ENCODE measurements around the gene PLS1.
"Not testable (repeated sequence)": the region's sequence is repeated elsewhere in the genome, so short reads cannot be mapped to it uniquely, and the experiment has no call there.

Gene PLS1

DNA sequence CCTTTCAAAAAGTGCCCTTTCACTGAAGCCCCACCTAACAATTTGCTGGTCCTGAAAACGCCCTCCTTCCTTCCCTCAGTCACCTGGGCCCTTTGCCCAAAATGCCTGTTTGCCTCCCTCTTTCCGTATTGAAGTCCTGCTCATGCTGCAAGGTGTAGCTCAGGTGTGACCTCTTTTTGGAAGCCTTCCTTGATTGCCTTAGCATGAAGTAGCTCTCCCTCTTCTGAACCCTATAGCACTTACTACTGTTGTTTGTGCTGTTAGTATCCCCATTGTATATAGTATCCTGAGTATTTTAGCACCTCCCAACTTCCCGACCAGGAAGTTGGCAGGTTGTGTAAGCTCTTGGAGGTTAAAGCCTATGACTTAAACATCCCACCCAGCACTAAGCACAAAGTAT lies 1.7 kb downstream of the PLS1 start:
- no peak for DNase-seq

DNA sequence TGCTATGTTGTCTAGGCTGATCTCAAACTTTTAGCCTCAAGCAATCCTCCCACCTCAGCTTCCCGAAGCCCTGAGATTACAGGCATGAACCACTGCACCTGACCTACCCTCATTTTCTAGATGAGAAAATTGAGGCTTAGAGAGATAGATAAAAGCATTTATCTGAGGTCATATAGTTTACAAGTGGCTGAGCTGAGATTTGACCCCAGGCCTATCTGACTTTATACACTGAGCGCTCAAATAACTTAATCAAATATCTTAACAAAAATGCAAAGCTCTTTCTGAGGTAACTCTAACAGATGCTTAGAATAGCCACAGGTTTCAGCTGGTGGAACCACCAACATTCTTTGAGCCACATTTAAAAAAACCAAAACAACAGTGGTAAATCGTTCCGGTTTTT lies 5.5 kb downstream of the PLS1 start:
- no peak for DNase-seq

DNA sequence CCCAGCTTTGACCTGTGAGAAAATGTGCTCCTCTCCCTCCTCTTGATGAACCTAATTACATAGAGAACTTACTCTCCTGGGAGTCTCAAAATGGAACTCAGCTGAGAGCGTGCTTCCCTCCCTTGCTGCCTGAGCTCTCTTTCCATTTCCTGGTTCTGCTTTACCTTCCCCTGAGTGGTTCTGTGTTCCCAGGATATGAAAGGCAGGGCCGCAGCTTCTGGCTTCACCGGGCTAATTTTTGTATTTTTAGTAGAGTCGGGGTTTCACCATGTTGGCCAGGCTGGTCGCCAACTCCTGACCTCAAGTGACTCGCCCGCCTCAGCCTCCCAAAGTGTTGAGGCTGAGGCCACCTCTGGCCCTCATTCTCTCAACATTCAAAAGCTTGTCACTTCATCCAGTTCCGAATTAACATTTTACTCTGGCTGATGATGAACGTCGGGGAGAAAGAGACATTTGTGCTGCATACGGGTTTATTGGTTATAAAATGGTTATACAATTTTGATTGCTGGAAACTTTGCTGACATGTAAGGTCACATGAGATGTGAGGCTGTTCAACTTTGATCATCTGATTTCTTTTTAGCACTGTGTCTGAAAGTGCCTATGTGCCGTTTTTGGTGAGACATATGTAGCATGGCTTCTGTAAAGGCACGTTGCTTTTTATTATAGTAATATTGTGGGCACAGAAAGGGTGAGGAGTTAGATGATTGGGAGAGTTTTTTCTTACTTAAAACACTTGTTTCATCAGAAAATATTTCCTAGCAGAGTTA lies 6.6 kb downstream of the PLS1 start:
- no peak for DNase-seq

DNA sequence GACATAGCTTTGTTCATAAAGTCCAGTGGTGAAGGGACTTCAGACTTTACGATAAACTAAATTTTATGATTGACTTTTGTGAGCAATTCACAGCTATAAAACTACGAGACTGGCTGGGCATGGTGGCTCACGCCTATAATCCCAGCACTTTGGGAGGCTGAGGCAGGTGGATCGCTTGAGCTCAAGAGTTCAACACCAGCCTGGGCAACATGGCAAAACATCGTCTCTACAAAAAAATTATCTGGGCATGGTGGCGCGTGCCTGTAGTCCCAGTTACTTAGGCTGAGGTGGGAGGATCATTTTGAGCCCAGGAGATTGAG lies 7.2 kb downstream of the PLS1 start:
- not testable (repeated sequence) for DNase-seq

DNA sequence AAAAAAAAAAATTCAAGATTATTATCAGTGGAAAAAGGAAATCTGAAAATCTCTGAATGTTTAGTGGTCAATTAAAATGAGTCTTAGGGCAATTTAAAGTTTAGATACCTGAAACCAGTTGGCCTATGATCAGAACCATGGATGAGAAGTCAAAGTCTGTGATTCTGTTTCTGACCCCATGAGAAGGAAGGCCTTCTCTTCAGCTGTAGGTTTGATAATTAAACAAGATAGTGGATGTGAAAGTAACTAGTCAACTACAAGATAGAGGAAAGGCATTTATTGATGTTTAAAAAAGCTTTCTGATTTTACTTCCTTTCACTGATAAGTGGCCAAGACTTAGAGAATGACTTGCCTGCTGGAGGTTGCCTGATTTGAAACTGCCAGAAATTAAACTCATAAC lies 8.7 kb downstream of the PLS1 start:
- no peak for DNase-seq

DNA sequence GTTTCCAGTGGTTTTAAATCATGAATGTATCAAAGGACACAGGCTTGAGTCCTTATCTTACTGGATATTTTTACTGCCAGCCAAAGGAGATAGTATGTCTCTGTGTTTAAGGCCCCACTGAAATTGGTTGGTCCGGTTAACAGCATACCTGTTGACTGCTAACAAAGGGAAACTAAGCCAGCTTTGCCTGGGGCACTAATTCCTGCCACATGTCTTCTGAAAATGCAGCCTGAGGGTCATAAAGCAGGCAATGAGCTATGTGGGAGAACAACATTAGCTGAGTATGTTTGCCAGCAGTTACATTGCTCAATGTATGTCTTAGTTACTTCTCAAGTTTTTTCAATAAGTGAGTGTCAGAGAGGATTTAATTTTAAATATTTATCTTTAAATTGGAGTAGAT lies 12.4 kb downstream of the PLS1 start:
- no peak for DNase-seq

DNA sequence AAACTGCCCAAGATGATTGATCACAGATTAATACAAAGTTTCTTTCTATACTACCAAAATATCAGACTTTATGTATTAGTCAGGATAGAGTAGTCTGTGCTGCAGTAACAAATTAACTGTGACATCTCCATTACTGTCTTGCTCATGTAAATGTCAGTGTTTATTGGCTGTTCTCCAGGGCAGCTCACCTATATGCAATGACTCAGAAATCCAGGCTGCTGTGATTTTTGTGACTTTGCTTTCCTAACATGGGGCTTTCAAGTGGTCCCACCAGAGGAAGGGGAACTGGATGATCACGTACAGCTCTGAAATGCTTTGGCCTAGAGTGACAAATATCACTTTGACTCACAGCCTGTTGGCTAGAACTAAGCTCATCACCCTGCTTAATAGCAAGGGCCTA lies 12.9 kb downstream of the PLS1 start:
- DNase-seq: no peak

DNA sequence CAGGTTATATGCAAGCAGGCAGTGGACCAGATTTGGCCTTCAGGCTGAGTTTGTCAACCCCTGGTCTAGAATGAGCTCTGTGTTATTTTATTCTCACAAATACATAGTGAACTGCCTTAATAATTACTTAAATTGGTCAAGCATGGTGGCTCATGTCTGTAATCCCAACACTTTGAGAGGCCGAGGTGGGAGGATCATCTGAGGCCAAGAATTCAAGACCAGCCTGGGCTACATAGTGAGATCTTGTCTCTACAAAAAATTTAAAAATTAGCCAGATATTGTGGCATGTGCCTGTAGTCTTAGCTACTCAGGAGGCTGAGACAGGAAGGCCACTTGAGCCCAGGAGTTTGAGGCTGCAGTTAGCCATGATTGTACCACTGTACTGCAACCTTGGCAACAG lies 15.0 kb downstream of the PLS1 start:
- no peak for DNase-seq

DNA sequence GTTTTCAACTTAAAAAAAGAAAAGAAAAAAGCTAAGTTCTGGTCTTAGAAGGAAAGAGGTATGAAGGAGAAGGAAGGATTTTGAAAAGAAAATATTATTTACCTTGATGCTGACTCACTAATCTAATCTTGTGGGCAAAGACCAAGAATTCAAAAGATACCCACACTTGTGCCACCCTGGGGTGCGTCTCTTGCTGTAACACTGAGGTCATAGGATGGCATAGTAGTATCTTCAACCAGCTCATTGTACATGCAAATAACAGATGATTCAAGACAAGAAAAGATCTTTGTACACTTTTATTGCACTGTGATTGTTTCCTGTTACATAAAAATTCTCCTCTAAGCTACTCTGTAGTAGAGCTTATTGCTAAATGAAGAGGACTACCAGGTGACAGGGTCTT lies 17.3 kb downstream of the PLS1 start:
- DNase-seq: no peak

DNA sequence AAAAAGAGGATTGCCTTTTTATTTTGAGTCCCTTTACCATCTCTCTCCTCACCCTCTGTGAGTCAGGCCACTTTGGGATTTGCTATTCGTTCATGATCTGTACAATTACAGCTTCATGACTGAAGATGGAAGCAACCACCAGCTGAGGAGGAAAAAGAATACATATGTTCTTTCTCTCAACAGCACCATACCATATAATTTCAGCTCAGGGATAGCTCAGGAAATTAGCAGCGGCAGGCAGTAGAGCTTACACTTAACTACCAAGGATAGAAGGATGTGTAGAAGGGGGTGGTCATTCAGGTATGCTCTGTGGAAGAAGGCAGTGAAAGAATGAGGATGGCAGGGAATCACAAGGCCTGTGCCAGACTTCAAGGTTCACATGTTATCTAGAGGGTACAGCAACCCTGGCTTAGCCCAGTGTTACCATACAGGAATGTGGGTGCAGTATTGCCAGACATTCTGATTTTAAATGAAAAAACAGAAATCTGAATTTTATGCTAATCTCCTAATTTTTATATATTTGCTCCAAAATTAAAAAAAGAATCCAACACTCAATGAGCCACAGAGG lies 17.9 kb downstream of the PLS1 start:
- no peak for DNase-seq

DNA sequence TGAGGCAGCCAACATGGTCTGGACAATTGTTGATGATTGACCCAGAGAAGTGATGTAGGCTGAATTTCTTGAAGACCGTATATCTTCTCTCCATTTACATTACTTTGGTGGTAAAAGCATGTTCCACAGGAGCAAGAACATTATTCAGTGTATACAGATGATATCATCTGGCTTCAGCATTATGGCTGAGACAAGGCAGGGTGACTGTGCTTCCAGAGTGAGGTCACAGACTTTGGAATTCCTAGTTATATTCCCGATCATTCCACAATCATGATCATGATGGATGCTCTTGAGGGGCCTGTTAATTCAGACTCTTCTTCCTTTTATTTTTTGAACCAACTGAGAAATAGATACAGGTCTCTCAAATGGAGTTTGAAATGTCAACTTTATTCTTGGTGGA lies 19.0 kb downstream of the PLS1 start:
- no peak for DNase-seq

DNA sequence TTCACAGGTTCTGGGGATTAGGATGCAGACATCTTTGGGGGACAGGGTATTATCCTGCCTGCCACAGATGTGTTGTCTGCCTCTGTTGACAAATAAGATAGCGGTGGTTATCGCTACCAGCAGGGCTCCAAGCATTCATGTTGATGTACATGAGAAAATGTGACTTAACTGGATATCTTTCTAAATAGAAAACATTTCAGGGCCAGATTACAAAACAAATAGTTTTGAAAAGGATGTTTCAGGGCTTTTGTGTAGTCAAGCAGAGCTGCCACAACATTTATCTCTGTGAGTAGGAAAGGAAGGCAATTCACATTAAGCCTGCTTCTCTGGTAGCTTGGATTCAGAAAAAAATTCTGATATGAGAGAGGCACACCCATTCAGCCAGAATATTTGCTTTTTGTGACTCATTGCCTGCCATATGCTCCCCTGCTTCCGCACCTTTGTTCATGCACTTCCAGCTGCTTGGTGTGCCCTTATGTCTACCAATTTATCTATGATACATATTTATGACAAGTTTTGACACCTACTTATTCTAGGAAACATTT lies 22.8 kb downstream of the PLS1 start:
- peak; percentile 98 for DNase-seq

DNA sequence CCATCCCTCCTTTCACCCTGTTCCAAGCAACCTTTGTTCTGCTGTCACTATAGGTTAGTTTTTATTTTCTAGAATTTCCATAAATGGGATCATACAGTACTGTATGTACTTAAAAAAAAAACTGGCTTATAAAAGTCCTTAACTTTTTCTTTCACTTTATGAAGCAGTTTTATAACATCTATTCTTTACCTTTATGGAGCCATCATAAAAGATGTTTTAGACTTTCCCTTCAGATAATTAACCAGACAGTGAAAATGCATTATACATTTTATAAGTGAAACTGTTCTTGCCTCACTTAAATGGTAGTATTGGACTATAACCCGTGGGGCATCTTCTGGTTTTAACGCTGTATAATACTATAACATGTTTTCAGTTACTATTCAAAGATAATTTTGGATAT lies 26.2 kb downstream of the PLS1 start:
- DNase-seq: no peak

DNA sequence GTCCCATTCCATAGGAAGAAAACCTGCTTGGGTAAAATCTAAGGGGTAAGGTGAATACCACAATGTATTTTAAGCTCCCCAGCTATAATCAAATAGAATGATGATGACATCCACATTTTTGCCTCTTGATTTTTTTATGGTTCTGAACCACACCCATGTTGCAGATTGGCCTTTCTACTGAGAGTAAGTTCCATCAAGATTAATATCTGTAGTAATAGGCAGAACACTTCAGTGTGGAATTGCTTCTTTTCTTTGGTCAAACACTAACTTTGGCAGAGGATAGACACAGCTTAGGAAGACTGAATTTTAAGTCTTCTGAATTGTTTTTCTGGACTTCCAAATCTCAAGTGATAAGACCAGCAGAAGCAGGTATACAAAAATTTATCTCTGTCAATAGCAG lies 27.0 kb downstream of the PLS1 start:
- DNase-seq: no peak

DNA sequence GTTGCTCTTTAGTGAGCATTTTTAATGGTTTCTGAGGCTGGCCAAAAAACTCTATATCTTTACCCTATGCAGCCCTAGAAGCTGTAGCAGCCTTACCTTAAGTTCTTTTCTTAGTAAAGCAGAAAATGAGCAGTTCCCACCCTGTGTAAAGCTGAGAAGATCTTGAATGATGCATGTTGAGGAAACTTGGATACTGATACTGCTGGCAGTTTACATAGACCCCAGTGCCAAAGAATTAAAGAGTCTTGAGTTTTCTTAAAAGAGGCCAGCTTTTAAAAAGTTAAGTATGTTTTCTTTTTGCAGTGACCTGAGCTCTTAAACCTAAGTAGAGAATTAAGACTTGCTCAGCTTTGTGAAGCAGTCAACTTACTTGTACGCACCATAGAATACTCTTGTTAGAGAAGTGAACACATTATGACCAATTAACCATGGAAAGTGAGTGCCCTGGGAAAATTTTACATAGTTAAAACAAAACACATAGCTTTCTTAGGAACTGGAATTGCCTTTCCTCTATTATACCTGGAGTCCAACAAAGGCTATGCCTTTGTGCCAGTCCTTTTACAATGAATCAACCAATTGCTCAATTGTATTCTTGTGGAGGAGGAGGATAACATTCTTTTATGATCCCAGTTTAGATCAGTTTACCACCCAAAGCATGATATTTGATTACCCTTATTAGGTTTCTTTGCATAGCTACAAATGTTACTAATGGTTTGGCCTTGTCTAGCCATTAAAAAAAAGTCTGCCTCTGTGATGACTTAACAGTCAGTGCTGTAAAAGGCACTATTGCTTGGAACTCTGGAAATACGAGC lies 28.4 kb downstream of the PLS1 start:
- no peak for DNase-seq

DNA sequence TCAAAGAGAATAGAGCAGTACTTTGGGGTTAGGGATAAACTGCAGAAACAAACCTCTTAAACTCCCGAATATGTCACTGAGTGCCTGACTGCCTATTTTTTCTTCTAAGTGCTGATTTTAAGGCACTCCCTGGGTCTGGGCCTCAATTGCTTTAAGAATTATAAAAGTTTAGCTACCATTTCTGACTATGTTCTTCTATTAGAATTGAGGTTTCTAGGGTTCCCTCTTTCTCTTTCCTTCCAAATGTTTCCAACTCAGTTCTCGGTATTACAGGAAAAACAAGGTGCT lies 28.9 kb downstream of the PLS1 start:
- no peak for DNase-seq

DNA sequence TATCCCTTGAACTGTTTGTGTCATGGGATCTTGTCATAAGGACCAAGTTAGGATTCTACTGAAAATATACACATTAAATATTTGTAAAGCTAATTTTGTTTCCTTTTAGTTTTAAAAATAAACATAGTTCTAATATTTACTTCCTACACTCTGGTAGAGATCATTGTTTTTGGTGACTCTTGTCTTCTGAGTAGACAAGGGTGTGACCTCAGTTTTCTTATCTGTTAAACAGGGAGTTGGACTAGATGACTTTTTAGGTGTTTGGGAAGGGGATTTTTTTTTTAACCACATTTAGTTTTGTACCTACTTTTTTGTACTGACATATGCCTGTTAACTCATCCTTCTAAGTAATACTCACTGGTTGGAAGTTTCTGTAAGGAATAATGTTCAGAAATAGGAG lies 30.8 kb downstream of the PLS1 start:
- no peak for DNase-seq

DNA sequence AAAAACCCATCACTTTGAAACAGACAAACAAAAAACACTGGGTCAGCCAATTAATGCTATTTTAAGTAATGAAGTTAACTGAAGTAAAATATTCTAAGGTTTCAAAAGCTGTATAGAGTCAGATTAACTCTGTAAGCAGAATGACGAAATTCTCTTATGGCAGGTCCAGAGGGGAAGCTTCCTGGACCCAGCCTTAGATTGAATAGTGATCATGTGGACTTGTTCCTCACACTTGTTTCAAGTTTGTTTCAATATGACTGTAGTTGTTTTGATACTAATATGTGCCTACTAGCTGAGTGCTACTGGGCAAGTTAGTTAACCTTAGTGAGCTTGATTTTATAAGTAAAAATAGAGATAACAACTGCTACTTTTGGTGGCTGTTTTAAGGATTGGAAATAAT lies 32.6 kb downstream of the PLS1 start:
- no peak for DNase-seq

DNA sequence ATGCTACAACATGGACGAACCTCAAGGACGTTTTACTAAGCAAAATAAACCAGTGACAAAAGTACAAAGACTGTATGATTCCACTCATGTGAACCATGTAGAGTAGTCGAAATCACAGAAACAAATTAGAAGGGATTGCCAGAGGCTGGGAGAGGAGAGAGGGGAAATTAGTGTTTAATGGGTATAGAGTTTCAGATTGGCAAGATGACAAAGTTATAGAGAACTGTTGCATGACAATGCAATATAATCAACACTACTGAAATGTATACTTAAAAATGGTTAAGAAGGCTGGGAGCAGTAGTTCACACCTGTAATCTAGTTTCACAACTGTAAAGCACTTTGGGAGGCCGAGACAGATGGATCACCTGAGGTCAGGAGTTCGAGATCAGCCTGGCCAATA lies 36.9 kb downstream of the PLS1 start:
- DNase-seq: no peak

DNA sequence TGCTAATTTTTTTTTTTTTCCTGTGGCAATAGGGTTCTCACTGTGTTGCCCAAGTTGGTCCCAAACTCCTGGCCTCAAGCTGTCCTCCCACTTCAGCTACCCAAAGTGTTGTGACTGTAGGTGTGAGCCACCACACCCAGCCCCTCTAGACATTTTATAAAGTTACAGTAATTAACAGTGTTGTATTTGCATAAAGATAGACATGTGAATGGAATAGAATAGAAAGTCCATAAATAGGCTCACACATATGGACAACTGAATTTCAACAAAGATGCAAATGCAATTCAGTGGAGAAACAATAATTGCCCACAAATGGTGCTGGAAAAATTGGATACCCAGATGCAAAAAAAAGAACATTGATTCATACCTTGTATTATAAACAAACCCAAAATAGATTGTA lies 39.9 kb downstream of the PLS1 start:
- no peak for DNase-seq

DNA sequence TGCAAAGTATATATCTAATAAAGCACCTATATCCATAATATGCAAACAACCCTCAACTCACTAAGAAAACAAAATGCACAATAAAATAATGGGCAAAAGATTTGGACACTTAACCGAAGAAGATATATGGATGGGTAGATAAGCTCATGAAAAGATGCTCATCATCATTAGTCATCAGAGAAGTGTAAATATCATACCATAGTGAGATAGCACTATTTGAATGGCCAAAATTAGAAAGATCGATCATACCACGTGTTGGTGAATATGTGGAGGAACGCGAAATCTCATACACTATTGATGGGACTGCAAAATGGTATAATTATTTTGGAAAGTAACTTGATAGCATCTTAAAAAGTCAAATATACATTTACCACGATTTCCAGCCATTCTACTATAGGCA lies 40.5 kb downstream of the PLS1 start:
- no peak for DNase-seq

DNA sequence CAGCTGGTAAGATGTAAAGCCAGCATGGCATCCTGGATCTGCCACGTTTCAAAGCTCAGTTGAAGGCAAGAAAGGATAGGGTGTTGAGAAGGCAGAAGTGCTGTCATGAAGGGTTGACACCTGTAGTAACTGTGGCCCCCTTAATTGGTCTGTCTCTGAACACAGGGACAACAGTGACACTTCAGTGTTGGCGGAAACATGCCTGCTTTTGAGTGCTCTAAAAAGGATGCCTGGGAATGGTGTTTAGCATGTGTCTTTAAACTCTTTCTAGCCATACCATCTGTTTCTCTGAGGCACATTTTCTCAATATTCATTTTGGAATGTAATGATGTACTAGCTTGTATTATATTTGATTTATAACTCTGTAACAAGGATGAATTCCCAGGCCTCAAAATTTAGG lies 42.1 kb downstream of the PLS1 start:
- DNase-seq: no peak

DNA sequence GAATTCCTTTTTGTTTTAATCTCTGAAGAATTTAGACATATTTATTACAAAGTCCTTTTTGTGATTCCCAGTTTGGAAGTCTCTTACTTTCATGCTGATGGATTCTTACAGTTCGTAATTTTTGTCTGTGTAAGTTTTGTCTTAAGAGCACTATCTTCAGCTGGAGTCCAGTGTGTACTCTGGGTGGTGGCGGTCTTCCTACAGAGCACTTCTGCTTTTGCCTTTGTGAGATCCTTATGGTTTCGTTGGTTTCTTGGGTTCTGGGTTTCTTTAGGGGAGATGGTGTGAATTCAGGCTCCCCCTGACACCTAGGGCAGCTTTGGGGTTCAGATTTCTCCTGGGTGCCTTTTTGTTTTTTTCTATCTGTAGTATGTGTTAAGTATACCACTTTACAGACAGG lies 45.3 kb downstream of the PLS1 start:
- no peak for DNase-seq

DNA sequence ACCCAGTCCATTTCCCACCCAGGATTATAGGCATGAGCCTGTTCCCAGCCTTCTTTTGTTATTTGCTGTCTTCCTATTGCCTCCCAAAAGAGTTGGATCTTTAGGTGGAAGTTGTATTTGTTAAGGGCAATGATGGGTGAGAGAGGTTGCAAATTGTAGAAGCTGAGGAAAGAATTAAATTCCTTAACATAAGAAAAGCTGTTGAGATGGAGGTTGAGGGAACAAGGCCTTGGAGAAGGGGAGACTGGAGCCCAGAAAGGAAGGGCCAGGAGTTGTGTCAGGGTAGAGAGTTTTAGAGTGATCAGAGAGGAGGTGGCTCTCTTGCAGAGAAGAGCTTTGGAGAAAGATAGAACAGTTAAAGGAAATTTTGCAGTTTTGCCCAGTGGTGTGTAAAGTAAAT lies 46.8 kb downstream of the PLS1 start:
- DNase-seq: no peak

DNA sequence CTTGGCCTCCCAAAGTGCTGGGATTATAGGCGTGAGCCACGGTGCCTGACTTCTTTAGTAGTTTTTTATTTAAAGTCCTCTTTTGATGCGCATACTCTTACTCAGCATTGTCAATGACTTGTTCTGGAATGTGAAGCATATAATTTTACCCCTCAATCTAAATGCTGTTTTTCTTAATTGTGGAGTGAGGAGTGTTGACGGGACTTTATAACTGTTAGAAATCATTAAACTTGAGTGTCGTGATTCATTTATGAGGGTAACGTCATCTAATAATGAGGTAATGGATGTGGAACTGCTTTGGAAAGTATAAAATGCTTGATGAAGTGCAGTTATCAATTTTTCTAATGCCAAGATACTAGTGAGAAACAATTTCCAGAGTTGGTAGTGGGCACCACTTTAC lies 48.3 kb downstream of the PLS1 start:
- DNase-seq: no peak
